ENCODE measurements around the gene ANXA8.
A peak's percentile ranks its signal among the peaks of the same experiment; 100 is the strongest.
"Not testable (repeated sequence)": the region's sequence is repeated elsewhere in the genome, so short reads cannot be mapped to it uniquely, and the experiment has no call there.

The ANXA8 gene, protein sequence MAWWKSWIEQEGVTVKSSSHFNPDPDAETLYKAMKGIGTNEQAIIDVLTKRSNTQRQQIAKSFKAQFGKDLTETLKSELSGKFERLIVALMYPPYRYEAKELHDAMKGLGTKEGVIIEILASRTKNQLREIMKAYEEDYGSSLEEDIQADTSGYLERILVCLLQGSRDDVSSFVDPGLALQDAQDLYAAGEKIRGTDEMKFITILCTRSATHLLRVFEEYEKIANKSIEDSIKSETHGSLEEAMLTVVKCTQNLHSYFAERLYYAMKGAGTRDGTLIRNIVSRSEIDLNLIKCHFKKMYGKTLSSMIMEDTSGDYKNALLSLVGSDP

DNA sequence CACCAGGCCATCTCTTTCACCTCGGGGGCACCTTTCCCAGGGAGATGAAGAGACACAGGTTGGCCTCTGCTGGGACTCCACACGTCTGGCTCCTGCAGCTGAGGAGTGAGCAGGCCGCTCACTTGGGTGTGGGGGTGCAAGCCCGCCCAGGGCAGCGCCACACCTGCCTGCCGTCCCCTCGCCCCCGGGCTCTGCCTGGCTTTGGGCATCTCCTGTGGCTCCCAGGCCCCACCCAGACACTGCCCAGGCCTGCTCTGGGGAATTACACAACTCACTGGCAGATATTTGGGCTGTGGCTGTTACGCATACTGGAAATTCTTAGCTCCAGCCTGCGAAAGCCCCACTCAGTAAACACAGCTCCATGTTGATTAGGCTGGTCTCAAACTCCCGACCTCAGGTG, at the start of gene ANXA8:
TSS of gene ANXA8 (minus strand) at position 193 of the 400 bp plus-strand sequence. CDS start at position 11, 182 bp downstream.
- not testable (repeated sequence) for H3K4me3 ChIP-seq (ENCODE audit: low read depth, low read length); DNase-seq (ENCODE audit: low read depth)

DNA sequence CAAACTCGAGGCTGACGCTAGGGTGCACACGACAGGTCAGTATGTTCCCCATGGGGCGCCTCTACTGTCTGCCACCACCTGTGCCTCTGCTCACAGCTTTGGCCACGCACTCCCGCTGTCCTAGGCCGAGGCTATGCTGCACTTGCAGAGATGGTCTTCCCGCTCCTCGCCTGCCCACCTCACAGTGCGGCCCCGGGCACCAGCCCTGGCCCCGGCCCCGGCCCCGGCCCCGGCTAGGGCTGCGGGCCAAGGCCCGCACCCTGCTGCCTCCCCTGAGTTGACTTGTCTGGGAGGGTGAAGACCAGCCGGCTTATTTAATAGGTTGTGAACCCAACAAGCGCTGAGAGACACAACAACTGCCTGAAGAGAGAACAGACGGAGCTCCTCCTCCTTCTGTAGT, 39.6 kb upstream of the ANXA8 start, which contains the start of gene AGAP9:
TSS of gene AGAP9 (minus strand) at position 164 of the 400 bp plus-strand sequence. CDS start at position 52, 112 bp downstream.
- not testable (repeated sequence) for H3K4me3 ChIP-seq (ENCODE audit: low read depth, low read length); DNase-seq (ENCODE audit: low read depth)

DNA sequence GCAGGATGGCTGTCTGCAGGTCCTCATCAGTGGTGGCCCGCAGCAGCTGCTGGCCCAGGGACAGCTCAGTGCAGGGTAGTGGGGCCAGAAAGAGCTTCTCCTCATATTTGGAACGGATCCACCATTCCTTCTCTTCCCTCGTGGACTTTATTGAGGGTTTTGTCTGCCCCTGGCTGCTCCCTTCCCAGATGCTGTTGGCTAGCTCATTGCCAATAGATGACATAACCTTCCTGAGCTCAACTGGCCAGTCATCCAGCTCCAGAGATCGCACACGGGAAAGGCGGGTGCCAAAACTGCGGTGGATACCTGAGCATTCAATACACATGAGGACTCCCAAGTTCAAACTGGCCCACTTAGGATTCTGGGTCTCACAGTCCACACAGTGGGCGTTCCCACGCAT, 18.4 kb upstream of the ANXA8 start:
- not testable (repeated sequence) for DNase-seq (ENCODE audit: low read depth); H3K4me3 ChIP-seq (ENCODE audit: low read depth, low read length)

DNA sequence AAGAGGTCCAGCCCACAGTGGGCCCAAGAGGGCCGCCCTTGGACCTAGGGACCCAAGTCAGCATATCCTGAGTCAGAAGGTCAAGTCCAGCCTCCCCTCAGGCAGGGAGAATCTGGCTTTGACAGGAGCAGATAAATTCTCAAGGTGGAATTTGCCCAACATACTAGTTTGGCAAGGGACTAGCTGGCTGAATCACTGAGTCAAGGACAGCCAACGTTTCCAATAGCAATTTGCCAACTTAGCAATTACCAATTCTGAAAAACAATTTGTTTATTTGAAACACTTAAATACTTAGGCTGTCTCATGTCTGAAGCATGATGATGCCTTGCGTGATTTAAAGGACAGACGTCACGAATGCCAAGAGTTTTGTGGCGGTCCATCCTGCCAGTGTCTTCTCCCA, 10.3 kb upstream of the ANXA8 start:
- H3K4me3 ChIP-seq (ENCODE audit: low read depth, low read length); DNase-seq (ENCODE audit: low read depth): not testable (repeated sequence)

DNA sequence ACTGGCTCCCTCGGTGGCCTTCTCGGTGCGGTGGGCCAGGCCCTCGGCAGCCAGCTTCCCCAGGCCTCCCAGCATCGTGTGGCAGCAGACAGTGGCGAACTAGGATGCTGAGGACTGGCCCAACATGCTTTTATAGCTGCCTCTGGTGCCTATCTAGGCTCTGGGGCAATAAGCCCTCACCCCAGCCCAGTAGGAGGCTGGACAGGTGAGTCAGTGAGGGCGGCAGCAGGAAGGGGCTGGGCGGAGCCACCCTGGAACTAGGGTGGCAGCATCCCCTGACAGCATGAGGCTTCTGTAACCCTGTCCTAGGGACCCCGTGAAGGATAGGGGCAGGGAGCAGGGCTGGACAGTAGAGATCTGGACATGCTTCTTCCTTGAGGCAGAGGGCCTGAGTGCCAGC, 7.7 kb upstream of the ANXA8 start, which contains the start of gene FAM25G:
TSS of gene FAM25G (minus strand) at position 101 of the 400 bp plus-strand sequence. CDS start at position 75, 26 bp downstream.
- H3K4me3 ChIP-seq (ENCODE audit: low read depth, low read length); DNase-seq (ENCODE audit: low read depth): not testable (repeated sequence)

DNA sequence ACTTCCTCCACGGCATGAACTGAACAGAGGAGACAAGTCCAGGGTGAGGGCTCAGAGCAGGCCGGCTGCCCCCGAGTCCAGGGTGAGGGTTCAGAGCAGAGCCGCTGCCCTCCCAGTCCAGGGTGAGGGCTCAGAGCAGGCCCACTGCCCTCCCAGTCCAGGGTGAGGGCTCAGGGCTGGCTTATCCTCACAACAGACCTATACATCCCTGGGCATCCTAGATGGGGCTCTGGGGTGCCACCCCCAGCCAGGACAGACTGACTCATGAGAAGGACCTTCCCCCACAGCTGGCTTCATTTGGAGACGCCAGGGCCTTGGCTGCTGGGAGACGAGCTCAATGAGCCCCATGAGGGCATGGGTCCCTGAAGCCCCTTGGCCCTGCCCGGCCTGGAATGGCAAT, 5.7 kb upstream of the ANXA8 start:
- DNase-seq (ENCODE audit: low read depth); H3K4me3 ChIP-seq (ENCODE audit: low read depth, low read length): not testable (repeated sequence)

DNA sequence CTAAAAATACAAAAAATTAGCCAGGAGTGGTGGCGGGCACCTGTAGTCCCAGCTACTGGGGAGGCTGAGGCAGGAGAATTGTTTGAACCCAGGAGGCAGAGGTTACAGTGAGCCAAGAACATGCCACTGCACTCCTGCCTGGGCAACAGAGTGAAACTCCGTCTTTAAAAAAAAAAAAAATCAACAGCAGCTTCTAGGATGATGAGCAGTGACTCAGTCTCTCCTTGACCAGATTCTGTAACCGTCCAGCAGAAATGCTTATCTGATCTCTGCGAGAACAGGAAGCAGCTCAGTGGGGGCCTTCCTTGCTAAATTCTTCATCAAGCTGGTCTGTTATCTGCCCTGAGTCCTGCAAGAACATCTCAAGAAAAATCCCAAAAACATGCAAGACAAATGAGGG, 2.0 kb upstream of the ANXA8 start:
- DNase-seq (ENCODE audit: low read depth) = peak; percentile 83

DNA sequence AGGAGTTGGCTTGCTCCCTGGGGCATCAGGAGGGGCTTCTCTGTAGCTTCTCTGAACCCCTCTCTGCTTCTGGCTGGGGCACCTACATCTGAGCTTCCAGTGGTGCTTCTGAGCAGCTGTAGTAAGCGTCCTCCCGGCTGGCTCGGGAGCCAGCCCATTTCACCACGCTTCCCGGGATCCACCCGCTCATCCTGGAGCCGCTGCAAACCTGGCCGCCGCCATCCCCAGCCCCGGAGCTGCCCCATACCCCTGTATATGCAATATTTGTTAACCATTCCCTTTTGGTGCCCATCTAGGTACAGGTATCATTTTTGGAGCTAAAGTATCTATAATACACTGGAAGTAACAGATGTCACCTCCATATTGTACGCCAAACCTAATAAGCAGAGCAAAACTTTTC, 871 bp upstream of the ANXA8 start:
- DNase-seq (ENCODE audit: low read depth); H3K4me3 ChIP-seq (ENCODE audit: low read depth, low read length): not testable (repeated sequence)

More for the DNA sequence above, 2.0 kb upstream of the ANXA8 start:
- not testable (repeated sequence) for H3K4me3 ChIP-seq (ENCODE audit: low read depth, low read length)

DNA sequence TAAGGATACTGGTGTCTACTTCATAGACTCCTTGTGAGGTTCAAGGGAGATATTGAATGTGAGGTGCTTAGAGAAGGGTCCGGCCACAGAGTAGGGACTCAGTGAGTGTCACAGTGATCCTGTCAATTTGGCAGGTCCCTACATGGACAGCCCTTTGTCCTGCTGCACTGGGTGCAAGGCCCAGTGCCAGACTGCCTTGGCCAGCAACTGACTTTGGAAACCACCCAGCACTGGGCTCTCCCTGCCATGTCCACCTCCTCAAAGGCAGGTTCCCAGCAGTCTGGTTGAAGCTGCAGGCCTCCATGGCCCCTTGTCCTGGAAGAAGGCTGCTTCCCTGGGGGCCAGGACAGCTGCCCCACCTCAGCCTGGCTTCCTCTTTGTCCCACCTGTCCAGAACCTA, 1.5 kb downstream of the ANXA8 start:
- not testable (repeated sequence) for H3K4me3 ChIP-seq (ENCODE audit: low read depth, low read length); DNase-seq (ENCODE audit: low read depth)

DNA sequence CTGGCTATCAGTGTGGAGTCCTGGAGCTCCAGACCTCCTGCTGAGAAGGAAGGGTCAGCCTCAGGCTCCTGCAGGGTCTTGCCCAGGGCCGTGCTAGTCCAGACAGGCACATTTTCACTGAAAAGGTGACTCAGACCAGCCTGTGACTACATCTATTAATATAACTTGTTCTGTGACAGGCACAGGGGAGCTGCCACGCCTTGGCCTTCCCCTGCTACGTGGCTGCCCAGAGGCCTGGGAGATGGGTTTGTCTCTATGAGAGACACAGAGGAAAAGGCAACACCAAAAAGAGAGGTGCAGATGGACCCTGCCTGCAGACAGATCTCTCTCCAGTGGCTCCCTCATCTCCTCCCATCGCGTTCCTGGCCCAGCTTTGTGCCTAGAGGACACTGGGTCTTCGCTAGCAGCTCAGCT, 2.1 kb downstream of the ANXA8 start:
- not testable (repeated sequence) for H3K4me3 ChIP-seq (ENCODE audit: low read depth, low read length); DNase-seq (ENCODE audit: low read depth)

DNA sequence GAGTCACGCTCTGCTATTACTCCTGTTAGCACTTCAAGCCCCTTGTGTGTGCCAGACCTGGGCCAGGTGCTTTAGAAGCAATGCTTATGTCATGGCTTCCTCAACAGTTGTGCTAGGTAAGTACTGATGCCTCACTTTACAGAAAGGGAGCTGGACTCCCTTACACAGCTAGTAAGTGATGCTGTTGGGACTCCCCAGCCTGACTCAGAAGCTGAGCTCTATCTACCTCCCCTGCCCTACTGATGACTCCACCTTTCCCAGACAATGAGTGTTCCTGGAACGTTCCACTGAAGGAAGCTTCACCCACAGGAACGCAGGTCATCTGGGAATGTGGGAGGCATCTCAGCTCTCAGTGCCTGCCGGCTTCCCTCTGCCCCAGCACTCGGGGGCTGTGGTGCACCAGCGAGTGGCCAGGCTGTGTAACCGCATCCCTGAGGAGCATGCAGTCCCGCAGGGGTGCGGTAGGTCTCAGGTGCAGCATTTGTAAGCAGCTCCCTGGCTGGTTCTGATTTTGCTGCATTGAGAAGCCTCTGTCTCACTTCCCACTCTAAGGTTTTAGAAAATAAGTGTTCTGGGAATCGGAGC, 2.6 kb downstream of the ANXA8 start:
- H3K4me3 ChIP-seq (ENCODE audit: low read depth, low read length) = not testable (repeated sequence)
- DNase-seq (ENCODE audit: low read depth) = peak; percentile 53

DNA sequence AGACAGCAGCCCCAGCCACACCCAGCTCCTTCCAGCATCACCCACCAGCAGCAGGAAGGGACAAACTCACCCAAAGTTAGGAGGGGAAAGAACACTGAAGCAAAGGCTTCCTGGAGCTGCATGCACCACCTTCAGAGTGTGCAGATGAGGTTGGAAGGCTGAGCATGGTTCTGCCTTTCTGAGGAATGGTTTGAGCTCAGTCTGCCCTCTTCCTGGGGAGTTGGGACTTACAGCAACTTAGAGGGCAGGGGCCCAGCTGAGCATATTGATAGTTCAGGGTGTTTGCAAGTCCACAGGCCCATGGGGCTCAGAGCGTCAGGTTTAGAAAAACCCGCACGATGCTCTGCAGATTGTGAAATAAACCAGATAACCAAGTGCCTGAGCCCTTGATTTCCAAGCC, 3.8 kb downstream of the ANXA8 start:
- not testable (repeated sequence) for DNase-seq (ENCODE audit: low read depth); H3K4me3 ChIP-seq (ENCODE audit: low read depth, low read length)

DNA sequence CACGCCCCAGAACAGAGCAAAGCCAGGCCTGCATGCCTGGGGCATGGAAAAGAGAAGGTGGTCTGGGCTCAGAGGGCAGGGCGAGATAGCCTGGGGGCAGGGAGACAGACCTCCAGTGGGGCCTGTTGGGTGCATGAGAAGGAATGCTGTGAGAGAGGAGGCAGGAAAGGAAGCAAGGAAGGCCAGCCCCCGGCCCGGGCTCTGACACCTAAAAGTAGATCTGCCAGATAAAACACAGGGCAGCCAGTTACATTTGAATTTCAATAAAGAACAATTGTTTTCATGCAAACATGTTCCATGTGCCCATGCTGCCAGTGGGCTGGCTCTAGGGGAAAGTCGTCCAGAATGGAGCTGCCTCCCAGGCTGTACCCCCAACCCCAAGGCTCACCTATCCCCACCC, 5.8 kb downstream of the ANXA8 start:
- DNase-seq (ENCODE audit: low read depth); H3K4me3 ChIP-seq (ENCODE audit: low read depth, low read length): not testable (repeated sequence)

DNA sequence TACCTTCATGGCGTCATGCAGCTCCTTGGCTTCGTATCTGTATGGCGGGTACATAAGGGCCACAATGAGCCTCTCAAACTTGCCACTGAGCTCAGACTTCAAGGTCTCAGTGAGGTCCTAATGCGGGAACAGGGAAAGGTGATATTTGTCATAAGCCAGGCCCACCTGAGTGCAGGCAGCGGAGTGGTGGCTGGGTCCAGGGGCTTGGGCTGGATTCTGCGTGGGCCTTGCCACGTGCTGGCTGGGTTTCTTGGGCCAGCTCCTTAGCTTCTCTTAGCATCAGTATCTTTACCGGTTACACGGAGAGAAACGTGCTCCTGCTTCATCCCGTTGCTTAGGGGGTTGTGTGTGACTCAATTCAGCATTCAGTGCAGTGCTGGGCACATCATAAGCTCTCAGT, 6.8 kb downstream of the ANXA8 start:
- DNase-seq (ENCODE audit: low read depth); H3K4me3 ChIP-seq (ENCODE audit: low read depth, low read length): not testable (repeated sequence)

DNA sequence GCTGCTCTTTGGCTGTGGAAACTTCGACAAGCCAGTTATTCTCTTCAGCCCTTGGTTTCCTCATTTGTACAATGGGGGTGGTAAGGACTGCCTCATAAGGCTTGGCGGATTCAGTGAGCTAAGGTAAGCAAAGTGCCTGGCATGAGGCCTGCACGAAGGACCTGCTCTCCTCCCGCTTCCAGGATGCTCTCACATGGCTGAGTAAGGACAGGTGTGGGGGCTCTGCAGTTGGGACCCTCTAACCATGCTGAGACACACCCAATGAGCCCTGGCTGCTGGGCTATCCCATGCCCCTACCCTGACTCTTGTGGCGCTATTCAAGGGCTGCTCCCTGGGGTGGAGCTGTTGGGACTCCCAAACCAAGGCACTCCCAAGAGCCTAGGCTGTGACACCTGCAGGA, 8.8 kb downstream of the ANXA8 start:
- not testable (repeated sequence) for H3K4me3 ChIP-seq (ENCODE audit: low read depth, low read length); DNase-seq (ENCODE audit: low read depth)

DNA sequence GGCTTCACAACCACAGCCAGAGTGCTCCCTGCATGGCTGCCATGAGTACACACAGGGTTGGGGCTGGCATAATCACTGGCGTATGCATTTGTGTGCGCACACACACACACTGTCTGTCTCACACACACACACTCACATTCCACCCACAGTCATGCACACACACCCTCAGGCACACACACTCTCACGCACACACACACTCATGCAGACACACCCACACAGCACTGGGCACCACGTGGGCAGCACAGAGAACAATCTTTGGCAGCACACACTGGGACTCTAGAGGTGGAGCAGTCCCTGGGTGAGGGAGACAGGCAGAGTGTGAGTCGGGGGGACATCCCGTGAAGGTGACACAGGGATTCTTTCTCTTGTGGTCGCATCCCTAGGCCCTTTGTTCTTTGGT, 10.4 kb downstream of the ANXA8 start:
- not testable (repeated sequence) for DNase-seq (ENCODE audit: low read depth); H3K4me3 ChIP-seq (ENCODE audit: low read depth, low read length)

DNA sequence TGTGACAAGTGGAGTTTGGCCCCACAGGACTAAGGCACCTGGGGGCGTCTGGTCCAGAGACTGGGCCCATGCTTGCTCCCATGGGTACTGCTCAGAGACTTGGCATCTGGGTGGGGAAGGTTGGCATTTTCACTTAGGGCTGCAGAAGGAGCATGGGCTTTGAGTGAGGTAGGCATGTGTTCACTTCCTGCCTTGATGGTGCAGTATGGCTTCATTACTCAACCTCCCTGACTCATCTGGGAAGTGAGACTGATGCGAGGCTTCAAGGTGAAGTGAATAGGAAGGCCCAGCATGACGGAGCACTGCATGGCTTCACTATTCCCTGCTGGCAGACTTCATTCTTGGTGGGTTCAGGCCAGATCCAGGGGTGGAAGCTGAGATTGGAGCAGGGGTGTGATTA, 11.3 kb downstream of the ANXA8 start:
- not testable (repeated sequence) for DNase-seq (ENCODE audit: low read depth); H3K4me3 ChIP-seq (ENCODE audit: low read depth, low read length)

DNA sequence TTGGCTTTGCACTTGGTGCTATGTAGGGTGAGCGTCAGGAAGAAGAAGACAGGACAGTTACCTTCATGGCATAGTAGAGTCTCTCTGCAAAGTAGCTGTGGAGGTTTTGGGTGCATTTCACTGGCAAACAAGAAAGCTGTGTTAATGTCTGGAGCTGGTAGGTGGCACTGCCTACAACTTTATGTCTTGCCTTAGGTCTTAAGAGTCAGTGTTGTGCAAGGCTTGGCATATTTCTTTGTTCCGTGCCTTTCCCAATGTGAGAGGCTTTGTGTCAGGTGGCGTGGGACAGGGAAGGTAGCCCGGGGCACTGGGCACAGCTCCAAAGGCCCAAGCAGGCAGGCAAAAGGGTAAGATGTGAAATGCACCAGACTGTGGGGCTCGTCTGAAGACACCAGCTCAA, 11.8 kb downstream of the ANXA8 start:
- DNase-seq (ENCODE audit: low read depth); H3K4me3 ChIP-seq (ENCODE audit: low read depth, low read length): not testable (repeated sequence)

DNA sequence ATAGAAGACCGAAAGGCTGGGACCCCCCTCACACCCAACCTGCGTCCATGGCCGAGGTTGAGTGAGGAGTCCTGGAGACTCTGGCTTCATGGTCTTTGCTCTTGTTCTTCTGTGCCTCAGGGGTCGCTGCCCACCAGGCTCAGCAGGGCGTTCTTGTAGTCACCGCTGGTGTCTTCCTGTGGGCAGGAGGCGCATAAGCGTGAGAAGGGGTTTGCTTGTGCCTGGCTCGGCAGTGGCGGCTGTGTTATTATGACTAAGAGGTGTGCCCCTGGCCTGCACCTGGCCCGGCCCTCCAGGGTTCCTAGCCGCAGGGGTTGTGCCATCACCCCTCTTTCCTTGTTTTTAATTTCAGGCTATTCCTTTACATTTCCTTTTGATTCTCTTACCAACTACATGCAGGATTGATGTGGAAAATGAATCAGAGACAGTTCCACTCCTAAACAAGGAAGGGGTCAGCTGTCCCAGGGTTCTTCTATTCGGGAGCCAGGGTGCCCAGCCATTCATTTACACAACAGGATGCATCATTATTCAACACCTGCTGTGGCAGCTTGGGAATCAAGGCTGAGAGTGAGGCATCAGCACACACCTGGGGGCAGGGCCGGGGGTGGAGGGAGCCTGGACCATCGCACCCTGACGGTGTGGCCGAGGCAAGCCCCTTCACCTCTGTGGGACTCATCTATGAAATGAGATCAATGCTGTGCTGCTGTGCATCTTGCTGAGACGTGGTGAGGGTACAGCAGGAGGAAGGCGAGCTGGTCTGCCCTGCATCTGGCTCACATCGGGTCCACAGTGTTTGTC, 15.0 kb downstream of the ANXA8 start:
- not testable (repeated sequence) for H3K4me3 ChIP-seq (ENCODE audit: low read depth, low read length); DNase-seq (ENCODE audit: low read depth)

DNA sequence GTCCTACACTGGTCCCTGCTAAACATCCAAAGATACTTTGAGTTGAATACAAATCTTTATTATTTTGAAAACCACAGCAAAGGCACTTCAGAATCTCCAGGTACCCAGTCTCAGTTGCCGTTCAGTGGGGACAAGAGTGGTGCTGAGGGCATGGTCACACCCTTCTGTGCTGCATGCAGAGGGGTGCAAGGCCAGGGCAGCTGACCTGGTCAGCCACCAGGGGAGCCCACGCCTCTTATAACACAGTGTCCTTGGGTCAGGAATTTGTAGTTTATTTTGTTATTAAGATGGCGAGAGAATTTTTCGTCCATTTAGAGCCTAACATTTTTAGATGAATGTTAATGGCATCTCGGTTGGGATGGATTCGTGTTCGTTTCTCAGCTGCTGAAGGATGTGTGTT, 16.0 kb downstream of the ANXA8 start:
- DNase-seq (ENCODE audit: low read depth); H3K4me3 ChIP-seq (ENCODE audit: low read depth, low read length): not testable (repeated sequence)

All from choroid plexus epithelial cell (primary cell).